Uterus (tissue), 4 donors: ENCODE data around the gene LIMS2. TPM values are rescaled to one million over a fixed set of nuclear protein-coding genes. Genes with fewer than 3 reads are reported as not detected.

Experiments used
- DNase-seq, 2 donors: peaks; one replicate each; pipeline ENCODE4 v3.0.0-alpha.2; 2019 to 2020
- H3K27ac ChIP-seq, 2 donors: fragments of 200-600 bp; sonication (generic); 1 replicate in 1 of 2; 2 replicates in 1 of 2; pipeline ENCODE4 v1.5.1; 2016 to 2018
- H3K27me3 ChIP-seq, 2 donors: fragments of 200-600 bp; sonication (generic); one replicate each; pipeline ENCODE4 v1.5.1; 2018 to 2019; ENCODE audit warnings: control low read depth in 1 of 2
- H3K36me3 ChIP-seq, 2 donors: fragments of 200-600 bp; sonication (generic); one replicate each; pipeline ENCODE4 v1.5.1; 2019; ENCODE audit warnings: control low read depth in 1 of 2
- H3K4me1 ChIP-seq, 2 donors: fragments of 200-600 bp; sonication (generic); one replicate each; pipeline ENCODE4 v1.5.1; 2018 to 2019; ENCODE audit warnings: control low read depth in 1 of 2
- H3K4me3 ChIP-seq, 2 donors: fragments of 200-600 bp; sonication (generic); 1 replicate in 1 of 2; 2 replicates in 1 of 2; pipeline ENCODE4 v1.5.1; 2018 to 2019; ENCODE audit warnings: mild to moderate bottlenecking in 1 of 2
- H3K9me3 ChIP-seq, 2 donors: fragments of 200-600 bp; sonication (generic); one replicate each; pipeline ENCODE4 v1.5.1; 2019; ENCODE audit warnings: control low read depth in 1 of 2
- POLR2A ChIP-seq, 2 donors: fragments of 450-650 bp; IDR thresholded peaks; one replicate each; pipeline ENCODE4 v1.6.1; 2016; ENCODE audit warnings: antibody characterized with exemption in 2 of 2, mild to moderate bottlenecking in 1 of 2, moderate library complexity in 1 of 2
- intact Hi-C: fragments of 100-400 bp; cut with DNase I; formaldehyde crosslinking; loops from one replicate; pipeline ENCODE4 v1.15.1; 2023; ENCODE audit warnings: low total_unique reads
- total RNA-seq, 4 donors: library from RNA; depleted of rRNA in 3 of 4; stranded (reverse); fragments of >200 nt in 3 of 4; gene quantifications; one replicate each; pipeline versions ENCODE4 v1.1.0 to v1.2.4, GENCODE V29; 2014 to 2023
- TF ChIP-seq, protein P1 (sequence below), 4 experiments: fragments of 200-600 bp in 2 of 4; fragments of 450-650 bp in 2 of 4; sonication (generic) in 2 of 4; IDR thresholded peaks; one replicate each; pipeline ENCODE4 v1.5.1; 2016 to 2019; ENCODE audit warnings: antibody characterized with exemption in 4 of 4, mild to moderate bottlenecking in 2 of 4, moderate library complexity in 1 of 4
- donor health status: DM: yes; HTN: yes; CAD: no.

Gene LIMS2
- total RNA-seq, 4 donors from 2014 or later = 15.8 to 298 (median 66.2) TPM

DNA sequence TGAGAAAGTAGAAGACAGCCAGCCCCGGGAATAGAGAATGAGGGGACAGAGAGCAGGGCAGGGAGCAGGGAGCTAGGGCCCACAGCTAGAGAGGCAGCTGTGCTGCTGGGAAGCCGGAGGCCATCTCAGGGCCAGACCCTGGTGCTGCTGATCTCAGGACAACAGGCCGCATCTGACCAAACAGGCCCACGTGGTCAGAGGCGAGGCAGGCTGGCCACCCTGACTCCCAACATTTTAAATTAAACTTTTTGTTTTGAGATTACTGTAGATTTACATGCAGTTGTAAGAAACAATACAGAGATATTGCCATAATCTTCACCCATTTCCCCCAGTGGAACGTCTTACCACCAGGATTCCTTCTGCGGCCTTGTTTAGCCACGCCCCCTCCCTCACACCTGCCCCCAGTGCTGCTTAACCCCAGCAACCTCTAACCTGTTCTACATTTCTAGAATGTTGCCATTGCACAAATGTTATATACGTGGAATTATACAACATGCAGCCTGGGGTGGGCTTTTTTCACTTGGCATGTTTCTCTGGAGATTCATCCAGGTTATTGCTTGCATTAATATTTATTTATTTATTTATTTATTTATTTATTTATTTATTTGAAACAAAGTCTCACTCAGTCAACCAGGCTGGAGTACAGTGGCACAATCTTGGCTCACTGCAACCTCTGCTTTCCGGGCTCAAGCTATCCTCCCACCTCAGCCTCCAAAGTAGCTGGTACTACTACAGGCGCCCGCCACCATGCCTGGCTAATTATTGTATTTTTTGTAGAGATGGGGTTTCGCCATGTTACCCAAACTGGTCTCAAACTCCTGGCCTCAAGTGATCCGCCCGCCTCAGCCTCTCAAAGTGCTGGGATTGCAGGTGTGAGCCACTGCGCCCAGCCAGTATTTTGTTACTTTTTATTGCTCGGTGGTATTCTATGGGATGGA, 78.0 kb downstream of the LIMS2 start:
- no peak for DNase-seq
- H3K9me3 ChIP-seq = no peaks in the 10 kb centered on the region
- no peak overlapping the region for H3K4me3 ChIP-seq
- H3K36me3 ChIP-seq = no peaks in the 10 kb centered on the region
- intact Hi-C loops = no loop called here
- no peaks in the 10 kb centered on the region for H3K27me3 ChIP-seq
- TF ChIP-seq POLR2A (IDR thresholded peaks at IDR 0.05) = no peak
- TF ChIP-seq, protein P1, sequence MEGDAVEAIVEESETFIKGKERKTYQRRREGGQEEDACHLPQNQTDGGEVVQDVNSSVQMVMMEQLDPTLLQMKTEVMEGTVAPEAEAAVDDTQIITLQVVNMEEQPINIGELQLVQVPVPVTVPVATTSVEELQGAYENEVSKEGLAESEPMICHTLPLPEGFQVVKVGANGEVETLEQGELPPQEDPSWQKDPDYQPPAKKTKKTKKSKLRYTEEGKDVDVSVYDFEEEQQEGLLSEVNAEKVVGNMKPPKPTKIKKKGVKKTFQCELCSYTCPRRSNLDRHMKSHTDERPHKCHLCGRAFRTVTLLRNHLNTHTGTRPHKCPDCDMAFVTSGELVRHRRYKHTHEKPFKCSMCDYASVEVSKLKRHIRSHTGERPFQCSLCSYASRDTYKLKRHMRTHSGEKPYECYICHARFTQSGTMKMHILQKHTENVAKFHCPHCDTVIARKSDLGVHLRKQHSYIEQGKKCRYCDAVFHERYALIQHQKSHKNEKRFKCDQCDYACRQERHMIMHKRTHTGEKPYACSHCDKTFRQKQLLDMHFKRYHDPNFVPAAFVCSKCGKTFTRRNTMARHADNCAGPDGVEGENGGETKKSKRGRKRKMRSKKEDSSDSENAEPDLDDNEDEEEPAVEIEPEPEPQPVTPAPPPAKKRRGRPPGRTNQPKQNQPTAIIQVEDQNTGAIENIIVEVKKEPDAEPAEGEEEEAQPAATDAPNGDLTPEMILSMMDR (IDR thresholded peaks at IDR 0.05) = no peak
- H3K4me1 ChIP-seq = no peaks in the 10 kb centered on the region
- no peak overlapping the region for H3K27ac ChIP-seq

DNA sequence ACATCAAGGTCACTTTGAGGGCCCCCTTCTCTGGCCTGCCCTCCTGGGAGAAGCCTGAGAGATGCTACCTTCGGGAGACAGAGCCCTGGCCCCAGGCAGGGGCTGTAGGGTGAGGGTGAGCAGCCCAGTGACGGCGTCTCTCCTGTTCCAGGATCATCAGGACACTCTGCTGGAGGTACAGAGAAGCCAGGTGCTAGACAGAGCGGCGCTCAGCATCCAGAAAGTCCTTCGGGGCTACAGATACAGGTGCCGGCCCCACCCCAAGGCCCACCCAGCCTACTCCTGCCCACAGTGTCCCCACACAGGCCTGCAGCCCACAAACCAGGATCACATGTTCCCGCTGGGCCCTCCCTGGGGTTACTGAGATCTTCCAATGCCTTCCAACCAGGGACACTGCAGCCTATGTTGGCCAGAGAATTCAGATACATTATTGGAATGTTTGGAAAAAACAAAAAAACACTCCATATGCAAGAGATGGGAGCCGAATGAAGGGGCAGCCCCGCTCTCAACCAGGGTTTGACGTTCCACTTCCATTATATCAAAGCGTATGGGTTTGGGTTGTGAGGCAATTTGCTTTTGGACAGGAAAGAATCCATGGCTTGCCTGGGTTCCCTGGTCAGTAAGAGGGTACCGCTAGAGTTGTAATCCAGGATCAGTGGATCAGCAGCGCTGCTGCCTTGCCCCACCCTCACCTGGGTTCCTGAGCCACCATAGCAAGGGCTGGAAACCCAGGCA, 78.9 kb downstream of the LIMS2 start:
- H3K27me3 ChIP-seq = no peaks in the 10 kb centered on the region
- intact Hi-C loops = no loop called here
- TF ChIP-seq, protein P1 (IDR thresholded peaks at IDR 0.05) = no peak
- TF ChIP-seq POLR2A (IDR thresholded peaks at IDR 0.05) = no peak
- H3K4me3 ChIP-seq = no peak overlapping the region
- H3K9me3 ChIP-seq = no peaks in the 10 kb centered on the region
- H3K36me3 ChIP-seq = no peaks in the 10 kb centered on the region
- no peak for DNase-seq
- no peaks in the 10 kb centered on the region for H3K4me1 ChIP-seq
- no peak overlapping the region for H3K27ac ChIP-seq

GRCh38 chr2:127594116-127594591, 81.2 kb downstream of the LIMS2 start:
- Histone ChIP-seq H3K36me3 (no peaks in the 10 kb centered on the region), H3K4me3 (no peak overlapping the region), H3K27me3 (no peaks in the 10 kb centered on the region), H3K9me3 (no peaks in the 10 kb centered on the region), H3K4me1 (no peaks in the 10 kb centered on the region), H3K27ac (no peak overlapping the region)
- intact Hi-C loops = no loop called here
- TF ChIP-seq, protein P1 (IDR thresholded peaks at IDR 0.05) = no peak
- TF ChIP-seq POLR2A (IDR thresholded peaks at IDR 0.05) = no peak
- DNase-seq = no peak

DNA sequence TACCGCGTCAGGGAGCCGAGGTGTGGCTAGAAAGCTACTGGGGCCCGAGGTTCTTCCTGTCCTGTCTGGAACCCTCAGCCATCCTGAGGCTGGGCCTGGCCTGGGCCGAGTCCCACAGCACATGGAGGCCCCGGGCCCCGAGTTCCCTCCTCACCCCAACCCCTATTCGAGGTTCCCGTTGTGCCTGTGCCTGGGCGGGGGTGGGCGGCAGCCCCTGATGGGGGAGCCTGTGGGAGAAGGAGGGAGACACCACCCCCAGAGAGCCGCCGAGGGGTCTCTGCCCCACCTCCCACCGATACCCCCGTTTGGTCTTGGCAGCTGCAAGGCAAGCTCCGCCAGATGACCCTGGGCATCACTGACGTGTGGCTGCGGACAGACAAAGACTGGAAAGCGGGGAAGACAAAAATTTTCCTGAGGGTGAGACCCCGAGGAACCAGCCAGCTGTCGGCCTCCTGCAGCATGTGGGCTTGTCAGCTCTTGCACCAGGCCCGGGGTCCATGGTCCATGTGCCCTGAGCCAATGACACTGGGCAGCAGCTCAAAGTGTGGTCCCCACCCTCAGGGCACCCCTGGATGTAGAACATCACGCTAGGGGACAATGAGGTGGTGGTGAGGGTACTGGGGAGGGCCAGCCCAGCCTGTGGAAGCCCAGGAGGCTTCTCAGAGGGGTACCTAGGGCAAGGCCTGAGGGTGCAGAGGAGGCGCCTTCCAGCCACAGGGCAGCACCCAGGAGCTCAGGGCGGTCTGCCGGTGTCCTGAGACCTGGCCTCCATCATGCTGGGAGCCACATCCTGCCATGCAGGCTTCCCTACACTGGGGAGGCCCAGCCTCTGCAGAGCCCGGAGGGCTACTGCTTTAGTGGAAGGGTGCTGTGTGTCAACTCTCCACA, 81.9 kb downstream of the LIMS2 start:
- Histone ChIP-seq H3K4me3 (no peak overlapping the region), H3K4me1 (no peaks in the 10 kb centered on the region), H3K27ac (no peak overlapping the region), H3K27me3 (no peaks in the 10 kb centered on the region), H3K36me3 (no peaks in the 10 kb centered on the region), H3K9me3 (no peaks in the 10 kb centered on the region)
- TF ChIP-seq, protein P1 (IDR thresholded peaks at IDR 0.05) = no peak
- no peak for TF ChIP-seq POLR2A (IDR thresholded peaks at IDR 0.05)
- intact Hi-C loops = no loop called here
- DNase-seq = no peak
